H7 (cell line): ENCODE measurements around the gene PAM16. TPM values are rescaled to one million over a fixed set of nuclear protein-coding genes. Genes with fewer than 3 reads are reported as not detected.

Experiments
- DNase-seq: peaks from one replicate; pipeline ENCODE4 v3.0.0; 2012
- H3K27me3 ChIP-seq: 2 replicates; pipeline ENCODE4 v1.6.0; 2011; ENCODE audit warnings: mild to moderate bottlenecking, low read length; ENCODE audit not compliant: control insufficient read depth, insufficient read depth
- H3K36me3 ChIP-seq: replicated peaks from 2 replicates; pipeline ENCODE4 v1.5.1; 2011; ENCODE audit warnings: low read length; ENCODE audit not compliant: control insufficient read depth, insufficient read depth
- H3K4me3 ChIP-seq: 2 replicates; pipeline ENCODE4 v1.5.1; 2011; ENCODE audit warnings: low read depth, mild to moderate bottlenecking, control low read depth, low read length, moderate library complexity; ENCODE audit not compliant: insufficient read depth
- total RNA-seq: library from RNA; depleted of rRNA; stranded (reverse); fragments of >200 nt; shearing (Covaris generic); gene quantifications from 2 replicates; pipeline ENCODE4 v1.2.3, GENCODE V29; 2014

PAM16 gene
- total RNA-seq, 1 experiment from 2014 or later = 115 TPM

DNA sequence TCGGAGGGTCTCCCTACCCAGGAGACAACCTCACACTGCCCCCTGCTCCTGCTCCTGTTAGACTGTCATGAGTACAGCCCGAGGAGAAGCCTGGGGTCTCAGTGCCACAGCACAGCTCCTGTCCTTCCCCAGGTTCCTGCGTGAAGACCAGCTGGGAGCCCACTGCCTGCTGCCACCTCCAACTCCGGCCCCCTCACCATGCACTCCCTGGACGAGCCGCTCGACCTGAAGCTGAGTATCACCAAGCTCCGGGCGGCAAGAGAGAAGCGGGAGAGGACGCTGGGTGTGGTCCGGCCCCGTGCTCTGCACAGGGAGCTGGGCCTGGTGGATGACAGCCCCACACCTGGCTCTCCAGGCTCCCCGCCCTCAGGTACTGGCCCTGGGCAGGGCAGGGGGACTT, 19.0 kb downstream of the PAM16 start:
- H3K36me3 ChIP-seq = peaks cover 2% of the 10 kb centered on the region
- no peak for DNase-seq

GRCh38 chr16:4330277-4330874, 20.7 kb downstream of the PAM16 start:
- DNase-seq = peak; percentile 97
- no peaks in the 10 kb centered on the region for H3K27me3 ChIP-seq
- H3K36me3 ChIP-seq = peaks cover 2% of the 10 kb centered on the region
- H3K4me3 ChIP-seq = no peak overlapping the region

More for the DNA sequence above, 19.0 kb downstream of the PAM16 start:
- no peaks in the 10 kb centered on the region for H3K27me3 ChIP-seq
- H3K4me3 ChIP-seq = no peak overlapping the region

- Histone ChIP-seq H3K36me3 (peaks cover 2% of the 10 kb centered on the region), H3K27me3 (no peaks in the 10 kb centered on the region), H3K4me3 (no peak overlapping the region)
- DNase-seq = no peak
Measured at GRCh38 chr16:4328782-4329775, 22.0 kb downstream of the PAM16 start.

DNA sequence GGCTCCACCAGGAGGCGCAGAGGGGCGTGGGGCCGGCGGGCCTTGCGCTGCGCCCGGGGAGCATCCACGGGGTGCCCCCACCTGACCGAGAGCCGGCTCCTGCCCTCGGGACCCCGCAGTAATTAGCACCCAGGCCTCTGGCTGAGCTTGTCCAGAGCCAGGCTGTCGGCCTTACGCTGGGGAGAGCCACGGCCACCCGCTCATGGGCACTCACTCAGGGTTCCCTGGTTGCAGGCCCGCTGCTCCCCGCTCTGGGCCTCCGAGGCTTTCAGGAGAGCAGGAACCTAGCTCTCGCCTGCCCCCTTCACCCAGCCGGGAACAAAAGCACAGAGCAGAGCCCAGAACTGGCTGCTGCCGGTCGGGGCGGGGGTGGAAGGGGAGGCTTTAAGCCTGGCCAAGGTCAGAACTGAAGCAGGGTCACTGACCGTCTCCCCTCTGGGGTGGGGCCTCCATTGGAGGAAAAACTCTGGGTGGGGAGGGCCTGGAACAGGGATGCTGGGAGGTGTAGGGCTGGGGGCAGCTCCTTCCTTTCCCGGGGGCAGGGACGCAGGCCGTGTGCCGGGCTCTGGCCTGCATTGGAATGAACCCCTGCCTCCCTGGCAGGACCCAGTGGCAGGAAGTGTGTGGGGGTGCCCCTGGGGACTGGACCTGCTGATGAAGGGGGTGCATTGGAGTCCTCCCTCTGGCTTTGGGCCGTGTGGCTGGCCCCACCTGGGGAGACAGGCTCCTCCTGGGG, 22.9 kb downstream of the PAM16 start:
- H3K27me3 ChIP-seq = no peaks in the 10 kb centered on the region
- H3K36me3 ChIP-seq = no peaks in the 10 kb centered on the region; the same call in none of the 2 replicates
- H3K4me3 ChIP-seq = peak overlapping the region; percentile 57
- DNase-seq = peak; percentile 98

- H3K36me3 ChIP-seq = no peaks in the 10 kb centered on the region
- H3K27me3 ChIP-seq = no peaks in the 10 kb centered on the region
- peak; percentile 91 for DNase-seq
- peak overlapping the region; percentile 57 for H3K4me3 ChIP-seq
Measured at GRCh38 chr16:4327386-4328045, 23.6 kb downstream of the PAM16 start.

- DNase-seq = no peak
- Histone ChIP-seq H3K4me3 (no peak overlapping the region), H3K36me3 (no peaks in the 10 kb centered on the region), H3K27me3 (no peaks in the 10 kb centered on the region)
Measured at GRCh38 chr16:4325253-4325758, 25.8 kb downstream of the PAM16 start.

- Histone ChIP-seq H3K36me3 (no peaks in the 10 kb centered on the region), H3K27me3 (no peaks in the 10 kb centered on the region), H3K4me3 (no peak overlapping the region)
- DNase-seq = no peak
Measured at GRCh38 chr16:4324492-4325252, 26.4 kb downstream of the PAM16 start.

- peak; percentile 97 for DNase-seq
- H3K27me3 ChIP-seq = no peaks in the 10 kb centered on the region
- H3K4me3 ChIP-seq = no peak overlapping the region
- no peaks in the 10 kb centered on the region for H3K36me3 ChIP-seq
Measured at GRCh38 chr16:4323845-4324488, 27.2 kb downstream of the PAM16 start.

- DNase-seq = peak; percentile 73
- H3K27me3 ChIP-seq = no peaks in the 10 kb centered on the region
- H3K36me3 ChIP-seq = no peaks in the 10 kb centered on the region
- no peak overlapping the region for H3K4me3 ChIP-seq
Measured at GRCh38 chr16:4323071-4323844, 27.9 kb downstream of the PAM16 start.

DNA sequence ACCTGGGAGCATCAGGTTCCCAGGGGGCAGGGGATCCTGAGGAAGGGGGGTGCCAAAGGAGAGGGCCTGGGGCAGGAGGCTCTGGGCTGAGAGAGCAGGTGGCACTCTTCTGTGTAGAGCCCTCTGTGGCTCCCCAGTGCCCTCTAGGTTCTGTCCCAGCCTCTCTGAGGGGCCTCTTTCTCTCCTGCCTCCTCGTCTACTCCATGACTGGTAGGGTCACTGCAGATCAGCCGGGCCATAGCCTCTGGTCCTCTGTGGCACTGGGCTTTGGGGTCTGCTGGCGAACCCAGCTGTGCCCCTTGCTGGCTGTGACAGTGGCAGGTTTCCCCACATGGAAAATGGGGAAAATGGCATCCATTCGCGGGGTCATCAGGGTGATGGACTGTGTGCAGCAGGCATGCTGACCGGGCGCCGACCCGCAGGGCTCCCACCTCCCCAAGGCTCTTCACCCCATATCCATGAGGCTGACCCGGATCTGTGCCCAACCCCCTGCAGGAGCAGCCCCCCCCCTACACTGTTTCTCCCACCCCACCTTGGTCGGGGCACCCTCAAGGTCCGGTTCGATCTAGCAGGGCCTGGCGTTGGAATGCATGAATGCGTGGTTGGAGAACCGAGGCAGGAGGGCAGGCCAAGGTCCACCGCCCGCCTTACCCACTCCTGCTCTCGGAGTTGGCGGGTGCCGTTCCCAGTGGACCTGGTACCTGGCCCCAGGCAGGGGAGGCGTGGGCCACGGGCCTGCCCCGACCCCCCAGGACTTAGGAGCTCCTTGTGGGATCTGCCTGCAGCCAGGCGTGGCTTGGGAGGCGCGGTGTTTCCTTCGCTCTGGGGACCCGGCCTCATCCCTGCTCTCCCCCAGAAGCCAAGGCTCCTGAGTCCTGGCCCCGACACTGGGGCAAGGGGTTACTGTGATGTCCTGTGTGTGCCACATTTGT, 28.7 kb downstream of the PAM16 start:
- no peaks in the 10 kb centered on the region for H3K36me3 ChIP-seq
- no peak for DNase-seq
- no peak overlapping the region for H3K4me3 ChIP-seq
- no peaks in the 10 kb centered on the region for H3K27me3 ChIP-seq

DNA sequence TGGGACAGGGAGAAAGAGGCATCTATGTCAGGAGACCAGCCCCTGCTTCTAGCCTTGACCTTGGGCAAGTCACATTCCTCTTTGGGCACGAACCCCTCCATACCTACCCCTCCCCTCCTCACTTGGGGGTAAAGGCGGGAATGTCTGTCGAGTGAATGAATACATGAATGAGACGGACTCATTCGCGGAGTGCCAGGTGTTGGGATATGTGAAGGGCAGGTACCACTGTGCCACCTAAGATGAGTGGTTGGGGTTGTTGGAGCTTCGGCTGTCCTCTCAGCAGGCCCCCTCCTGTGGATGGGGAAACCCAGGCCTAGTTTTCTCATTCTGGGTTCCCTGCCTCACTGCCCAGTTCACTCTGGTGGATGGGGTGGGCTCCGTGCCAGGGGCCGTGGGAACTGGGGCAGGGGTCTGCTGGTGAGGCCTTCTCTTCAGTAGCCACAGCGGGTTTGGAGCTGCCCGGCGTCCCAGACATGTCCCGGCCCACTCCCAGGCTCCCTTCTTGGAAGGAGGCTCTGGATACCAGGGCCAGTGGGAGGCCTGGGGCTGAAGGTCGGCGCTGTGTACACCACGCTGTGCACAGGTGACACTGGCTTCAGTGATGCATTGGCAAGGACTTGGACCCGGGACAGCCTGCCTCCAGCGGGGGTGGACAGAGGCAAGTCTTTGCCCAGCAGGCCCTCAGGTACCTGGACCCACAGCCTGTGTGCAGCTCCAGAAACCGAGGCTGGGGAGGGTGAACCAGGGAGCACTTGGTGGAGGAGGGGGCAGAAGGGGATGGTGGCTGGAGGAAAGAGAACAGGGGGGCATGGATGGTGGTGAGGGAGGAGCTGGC, 29.6 kb downstream of the PAM16 start:
- no peak for DNase-seq
- Histone ChIP-seq H3K27me3 (no peaks in the 10 kb centered on the region), H3K36me3 (no peaks in the 10 kb centered on the region), H3K4me3 (no peak overlapping the region)
